ENCODE data around the gene DACT2.
"Not testable (repeated sequence)": the region's sequence is repeated elsewhere in the genome, so short reads cannot be mapped to it uniquely, and the experiment has no call there.

DACT2 gene

GRCh38 chr6:168267779-168268178 is 51.8 kb downstream of the DACT2 start:
- not testable (repeated sequence) for H3K36me3 ChIP-seq (ENCODE audit: control insufficient read depth in 1 of 2, insufficient read depth in 2 of 2, low read length in 2 of 2); H3K4me3 ChIP-seq (ENCODE audit: low read depth in 1 of 2, low read length in 2 of 2); H3K9me3 ChIP-seq (ENCODE audit: control insufficient read depth in 1 of 2, low read length in 2 of 2); H3K27me3 ChIP-seq (ENCODE audit: low read depth, low read length); H3K4me1 ChIP-seq (ENCODE audit: control insufficient read depth in 1 of 2, insufficient read depth in 2 of 2, low read length in 2 of 2); H3K27ac ChIP-seq (ENCODE audit: low read length)

GRCh38 chr6:168265827-168266815 is 53.5 kb downstream of the DACT2 start:
- Histone ChIP-seq H3K36me3 (ENCODE audit: control insufficient read depth in 1 of 2, insufficient read depth in 2 of 2, low read length in 2 of 2) (no peaks in the 10 kb centered on the region), H3K27ac (ENCODE audit: low read length) (no peak overlapping the region), H3K4me1 (ENCODE audit: control insufficient read depth in 1 of 2, insufficient read depth in 2 of 2, low read length in 2 of 2) (no peaks in the 10 kb centered on the region), H3K4me3 (ENCODE audit: low read depth in 1 of 2, low read length in 2 of 2) (no peak overlapping the region), H3K9me3 (ENCODE audit: control insufficient read depth in 1 of 2, low read length in 2 of 2) (no peaks in the 10 kb centered on the region), H3K27me3 (ENCODE audit: low read depth, low read length) (no peaks in the 10 kb centered on the region)

- no peaks in the 10 kb centered on the region for H3K27me3 ChIP-seq (ENCODE audit: low read depth, low read length)
- no peaks in the 10 kb centered on the region for H3K9me3 ChIP-seq (ENCODE audit: control insufficient read depth in 1 of 2, low read length in 2 of 2)
- no peaks in the 10 kb centered on the region for H3K36me3 ChIP-seq (ENCODE audit: control insufficient read depth in 1 of 2, insufficient read depth in 2 of 2, low read length in 2 of 2)
- no peak overlapping the region for H3K27ac ChIP-seq (ENCODE audit: low read length)
- no peaks in the 10 kb centered on the region for H3K4me1 ChIP-seq (ENCODE audit: control insufficient read depth in 1 of 2, insufficient read depth in 2 of 2, low read length in 2 of 2)
- H3K4me3 ChIP-seq (ENCODE audit: low read depth in 1 of 2, low read length in 2 of 2): no peak overlapping the region
These were observed 54.2 kb downstream of the DACT2 start for GRCh38 chr6:168265394-168265793.

GRCh38 chr6:168264593-168265335 is 54.8 kb downstream of the DACT2 start:
- H3K27ac ChIP-seq (ENCODE audit: low read length): no peak overlapping the region
- no peaks in the 10 kb centered on the region for H3K36me3 ChIP-seq (ENCODE audit: control insufficient read depth in 1 of 2, insufficient read depth in 2 of 2, low read length in 2 of 2)
- no peaks in the 10 kb centered on the region for H3K4me1 ChIP-seq (ENCODE audit: control insufficient read depth in 1 of 2, insufficient read depth in 2 of 2, low read length in 2 of 2)
- H3K9me3 ChIP-seq (ENCODE audit: control insufficient read depth in 1 of 2, low read length in 2 of 2): no peaks in the 10 kb centered on the region
- no peaks in the 10 kb centered on the region for H3K27me3 ChIP-seq (ENCODE audit: low read depth, low read length)
- H3K4me3 ChIP-seq (ENCODE audit: low read depth in 1 of 2, low read length in 2 of 2): no peak overlapping the region

GRCh38 chr6:168263351-168263905 is 56.1 kb downstream of the DACT2 start:
- H3K4me3 ChIP-seq (ENCODE audit: low read depth in 1 of 2, low read length in 2 of 2): no peak overlapping the region
- no peaks in the 10 kb centered on the region for H3K4me1 ChIP-seq (ENCODE audit: control insufficient read depth in 1 of 2, insufficient read depth in 2 of 2, low read length in 2 of 2)
- no peaks in the 10 kb centered on the region for H3K36me3 ChIP-seq (ENCODE audit: control insufficient read depth in 1 of 2, insufficient read depth in 2 of 2, low read length in 2 of 2)
- H3K27me3 ChIP-seq (ENCODE audit: low read depth, low read length): no peaks in the 10 kb centered on the region
- H3K27ac ChIP-seq (ENCODE audit: low read length): no peak overlapping the region
- no peaks in the 10 kb centered on the region for H3K9me3 ChIP-seq (ENCODE audit: control insufficient read depth in 1 of 2, low read length in 2 of 2)

- Histone ChIP-seq H3K36me3 (ENCODE audit: control insufficient read depth in 1 of 2, insufficient read depth in 2 of 2, low read length in 2 of 2) (no peaks in the 10 kb centered on the region), H3K4me3 (ENCODE audit: low read depth in 1 of 2, low read length in 2 of 2) (no peak overlapping the region), H3K9me3 (ENCODE audit: control insufficient read depth in 1 of 2, low read length in 2 of 2) (no peaks in the 10 kb centered on the region), H3K4me1 (ENCODE audit: control insufficient read depth in 1 of 2, insufficient read depth in 2 of 2, low read length in 2 of 2) (no peaks in the 10 kb centered on the region), H3K27ac (ENCODE audit: low read length) (peak overlapping the region; percentile 69), H3K27me3 (ENCODE audit: low read depth, low read length) (no peaks in the 10 kb centered on the region)
These were observed 58.3 kb downstream of the DACT2 start for GRCh38 chr6:168261234-168261633.

- Histone ChIP-seq H3K27ac (ENCODE audit: low read length) (no peak overlapping the region), H3K4me1 (ENCODE audit: control insufficient read depth in 1 of 2, insufficient read depth in 2 of 2, low read length in 2 of 2) (no peaks in the 10 kb centered on the region), H3K36me3 (ENCODE audit: control insufficient read depth in 1 of 2, insufficient read depth in 2 of 2, low read length in 2 of 2) (no peaks in the 10 kb centered on the region), H3K4me3 (ENCODE audit: low read depth in 1 of 2, low read length in 2 of 2) (no peak overlapping the region), H3K9me3 (ENCODE audit: control insufficient read depth in 1 of 2, low read length in 2 of 2) (peaks cover under 1 to 2% of the 10 kb centered on the region in 2 donors), H3K27me3 (ENCODE audit: low read depth, low read length) (no peaks in the 10 kb centered on the region)
These were observed 59.1 kb downstream of the DACT2 start for GRCh38 chr6:168260420-168260987.

- H3K4me3 ChIP-seq (ENCODE audit: low read depth in 1 of 2, low read length in 2 of 2): no peak overlapping the region
- peaks cover 3 to 4% of the 10 kb centered on the region in 2 donors for H3K9me3 ChIP-seq (ENCODE audit: control insufficient read depth in 1 of 2, low read length in 2 of 2)
- H3K27ac ChIP-seq (ENCODE audit: low read length): no peak overlapping the region
- H3K36me3 ChIP-seq (ENCODE audit: control insufficient read depth in 1 of 2, insufficient read depth in 2 of 2, low read length in 2 of 2): no peaks in the 10 kb centered on the region
- no peaks in the 10 kb centered on the region for H3K4me1 ChIP-seq (ENCODE audit: control insufficient read depth in 1 of 2, insufficient read depth in 2 of 2, low read length in 2 of 2)
- no peaks in the 10 kb centered on the region for H3K27me3 ChIP-seq (ENCODE audit: low read depth, low read length)
These were observed 60.8 kb downstream of the DACT2 start for GRCh38 chr6:168258795-168259194.

GRCh38 chr6:168256940-168257339 is 62.6 kb downstream of the DACT2 start:
- Histone ChIP-seq H3K27me3 (ENCODE audit: low read depth, low read length) (no peaks in the 10 kb centered on the region), H3K4me1 (ENCODE audit: control insufficient read depth in 1 of 2, insufficient read depth in 2 of 2, low read length in 2 of 2) (no peaks in the 10 kb centered on the region), H3K36me3 (ENCODE audit: control insufficient read depth in 1 of 2, insufficient read depth in 2 of 2, low read length in 2 of 2) (no peaks in the 10 kb centered on the region), H3K9me3 (ENCODE audit: control insufficient read depth in 1 of 2, low read length in 2 of 2) (peaks cover 3 to 4% of the 10 kb centered on the region in 2 donors), H3K27ac (ENCODE audit: low read length) (no peak overlapping the region), H3K4me3 (ENCODE audit: low read depth in 1 of 2, low read length in 2 of 2) (no peak overlapping the region)

Measured in muscle layer of duodenum (tissue), 2 donors.